Activated naive CD4-positive, alpha-beta T cell treated with anti-CD3 and anti-CD28 coated beads for 36 hours (primary cell): Measurements from ENCODE around the gene CALML3. TPM values are rescaled to one million over a fixed set of nuclear protein-coding genes. Genes with fewer than 3 reads are reported as not detected.

Source experiments
- CTCF ChIA-PET: fragments of 350-600 bp; sonication (Branson Sonifier 250); formaldehyde crosslinking; loops from one replicate; lab custom pipeline; 2021; ENCODE audit warnings: antibody characterized with exemption; lab: Charles Lee
- DNase-seq: peaks from one replicate; pipeline ENCODE4 v3.0.0-alpha.2; 2020
- H3K27ac Mint-ChIP-seq: one replicate; pipeline ENCODE4 v1.8.0; 2021; ENCODE audit warnings: mild to moderate bottlenecking, mixed read lengths
- H3K27me3 Mint-ChIP-seq: one replicate; pipeline ENCODE4 v1.8.0; 2021; ENCODE audit warnings: low read depth, mixed read lengths
- H3K36me3 Mint-ChIP-seq: one replicate; pipeline ENCODE4 v1.8.0; 2021; ENCODE audit warnings: low read depth, mixed read lengths
- H3K4me1 Mint-ChIP-seq: one replicate; pipeline ENCODE4 v1.8.0; 2021; ENCODE audit warnings: low read depth, mixed read lengths
- H3K4me3 Mint-ChIP-seq: one replicate; pipeline ENCODE4 v1.8.0; 2021; ENCODE audit warnings: mild to moderate bottlenecking, moderate library complexity, mixed read lengths
- H3K9me3 Mint-ChIP-seq: one replicate; pipeline ENCODE4 v1.8.0; 2021; ENCODE audit warnings: mixed read lengths
- intact Hi-C: fragments of 100-400 bp; cut with micrococcal nuclease; formaldehyde crosslinking; loops from one replicate; pipeline ENCODE4 v1.15.1; 2023
- total RNA-seq, 2 experiments: library from RNA; stranded (reverse); gene quantifications; one replicate each; pipeline ENCODE4 v1.2.3, GENCODE V29; 2021

The CALML3 gene
- total RNA-seq, 2 experiments from 2014 or later: not detected

DNA sequence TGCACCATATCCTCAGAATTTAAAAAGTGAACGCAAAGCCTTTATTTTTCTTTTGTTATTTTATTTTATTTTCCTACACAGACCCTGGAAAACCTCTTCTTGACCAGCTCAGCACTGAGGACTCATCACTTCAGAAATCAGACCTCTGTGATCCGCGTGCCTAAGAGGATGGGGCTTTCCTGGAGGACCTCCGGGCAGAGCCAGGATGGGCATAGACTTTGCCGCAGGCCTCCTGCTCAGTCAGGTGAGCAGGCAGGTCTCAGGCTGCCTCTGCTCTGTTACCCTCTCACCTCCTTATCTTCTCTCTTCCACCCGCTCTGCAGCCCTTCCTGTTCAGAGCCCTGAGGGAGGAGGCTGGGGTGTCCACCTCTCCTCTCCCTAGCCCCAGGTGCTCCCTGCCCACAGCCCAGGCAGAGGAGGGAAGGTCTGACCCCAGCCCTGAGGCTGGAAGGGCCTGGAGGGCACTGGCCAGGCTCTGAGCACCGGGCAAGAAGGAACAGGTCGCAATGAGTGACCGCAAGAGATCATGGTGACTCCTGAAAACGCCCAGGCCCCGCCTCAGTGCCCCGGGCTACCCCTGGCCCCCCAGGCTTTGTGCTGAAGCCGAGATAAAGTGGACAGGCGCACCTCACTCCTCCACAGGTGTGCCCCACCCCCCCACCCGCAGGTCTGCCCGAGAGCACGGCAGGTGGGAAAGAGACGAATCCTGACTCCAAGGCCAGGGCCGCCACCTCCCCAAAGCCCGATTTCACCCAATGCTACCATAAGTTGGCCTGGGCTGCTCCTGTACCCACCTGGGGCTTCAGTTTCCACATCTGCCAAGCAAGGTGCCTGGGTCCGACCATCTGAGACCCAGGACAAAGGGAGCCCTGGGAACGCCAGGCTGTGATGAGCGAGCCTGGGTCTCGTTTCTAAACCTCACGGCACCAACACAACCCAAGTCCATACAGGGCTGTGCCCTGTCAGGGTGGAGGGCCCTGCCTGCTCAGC is 28.2 kb upstream of the CALML3 start:
- no peak for DNase-seq
- Mint-ChIP-seq H3K36me3 (no peaks in the 10 kb centered on the region), H3K4me3 (no peak overlapping the region), H3K27ac (no peak overlapping the region), H3K27me3 (no peaks in the 10 kb centered on the region), H3K4me1 (no peaks in the 10 kb centered on the region), H3K9me3 (peaks cover 8% of the 10 kb centered on the region)
- intact Hi-C loops: no loop called here
- CTCF ChIA-PET: no interaction called here

DNA sequence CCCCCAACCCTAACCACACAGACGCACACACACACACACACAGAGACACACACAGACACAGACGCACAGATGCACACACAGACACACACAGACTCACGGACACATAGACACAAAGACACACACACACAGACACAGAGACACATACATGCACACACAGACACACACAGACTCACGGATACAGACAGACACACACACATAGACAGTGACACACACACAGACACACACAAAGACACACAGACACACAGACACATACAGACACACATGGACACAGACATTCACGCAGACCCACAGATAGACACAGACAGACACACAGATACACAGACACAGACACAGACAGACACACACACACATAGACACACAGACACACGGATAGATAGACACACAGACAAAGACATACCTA is 27.5 kb upstream of the CALML3 start:
- H3K36me3 Mint-ChIP-seq: no peaks in the 10 kb centered on the region

DNA sequence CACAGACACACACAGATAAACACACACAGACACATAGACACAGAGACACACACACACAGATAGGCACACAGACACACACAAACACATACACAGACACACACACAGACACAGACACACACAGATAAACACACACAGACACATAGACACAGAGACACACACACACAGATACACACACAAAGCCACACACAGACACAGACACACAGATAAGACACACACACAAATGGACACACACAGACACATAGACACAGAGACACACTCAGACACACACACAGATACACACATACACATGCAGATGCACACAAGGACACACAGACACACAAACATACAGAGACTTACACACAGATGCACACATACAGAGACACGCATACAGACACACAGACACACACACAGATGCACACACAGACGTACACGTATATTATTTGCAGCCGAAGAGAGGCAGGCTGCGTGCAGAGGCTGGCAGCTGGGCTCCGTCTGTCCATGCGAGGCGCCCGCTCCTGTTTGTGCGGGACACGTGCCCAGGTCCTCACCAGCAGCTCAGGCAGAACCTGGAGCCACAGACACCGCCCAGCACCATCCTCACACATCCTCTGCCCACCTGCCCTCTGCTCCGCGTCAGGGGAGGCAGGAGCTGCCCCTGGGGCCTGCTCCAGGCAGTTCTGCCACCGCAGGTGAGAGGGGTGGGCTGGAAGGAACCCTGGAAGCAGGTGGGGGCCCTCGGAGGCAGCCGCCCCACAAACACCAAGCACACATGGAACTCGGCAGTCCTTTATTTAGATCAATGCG is 26.6 kb upstream of the CALML3 start:
- Mint-ChIP-seq H3K4me1 (no peaks in the 10 kb centered on the region), H3K36me3 (no peaks in the 10 kb centered on the region), H3K4me3 (no peak overlapping the region), H3K27ac (no peak overlapping the region), H3K27me3 (no peaks in the 10 kb centered on the region), H3K9me3 (no peaks in the 10 kb centered on the region)
- intact Hi-C loops: no loop called here
- CTCF ChIA-PET: no interaction called here
- DNase-seq: no peak

More for the DNA sequence above, 27.5 kb upstream of the CALML3 start:
- intact Hi-C loops: no loop called here
- H3K4me3 Mint-ChIP-seq: no peak overlapping the region
- no peaks in the 10 kb centered on the region for H3K4me1 Mint-ChIP-seq
- H3K27ac Mint-ChIP-seq: no peak overlapping the region
- H3K27me3 Mint-ChIP-seq: no peaks in the 10 kb centered on the region
- H3K9me3 Mint-ChIP-seq: peaks cover 2% of the 10 kb centered on the region
- DNase-seq: no peak
- CTCF ChIA-PET: no interaction called here

DNA sequence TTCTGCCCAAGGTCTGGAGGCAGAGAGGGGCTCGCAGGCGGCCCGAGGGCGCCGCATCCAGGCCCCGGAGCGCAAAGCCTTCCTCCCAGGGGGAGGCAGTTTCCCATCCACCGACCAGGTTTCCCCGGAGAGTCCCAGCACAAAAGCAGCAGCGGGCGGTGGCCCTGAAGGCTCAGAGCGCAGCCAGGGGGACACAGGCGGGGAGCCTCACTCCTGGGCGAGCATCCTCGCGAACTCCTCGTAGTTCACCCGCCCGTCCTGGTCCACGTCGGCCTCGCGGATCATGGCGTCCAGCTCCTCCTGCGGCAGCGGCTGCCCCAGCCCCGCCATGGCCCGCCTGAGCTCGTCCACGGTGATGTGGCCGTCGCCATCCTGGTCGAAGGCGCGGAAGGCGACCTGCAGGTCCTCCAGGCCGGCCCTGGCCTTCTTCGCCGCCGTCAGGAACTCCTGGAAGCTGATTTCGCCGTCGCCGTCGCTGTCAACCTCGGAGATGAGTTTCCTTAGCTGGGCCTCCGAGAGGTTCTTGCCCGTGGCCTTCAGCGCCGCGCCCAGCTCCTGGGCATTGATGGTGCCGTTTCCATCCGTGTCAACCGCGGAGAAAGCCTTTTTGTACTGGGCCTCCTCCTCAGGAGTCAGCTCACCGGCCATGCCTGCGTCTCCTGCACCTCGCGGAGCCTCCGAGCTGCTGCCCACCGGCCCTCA is 25.8 kb upstream of the CALML3 start:
- no peaks in the 10 kb centered on the region for H3K36me3 Mint-ChIP-seq
- no peaks in the 10 kb centered on the region for H3K9me3 Mint-ChIP-seq
- H3K27ac Mint-ChIP-seq: no peak overlapping the region
- no peak overlapping the region for H3K4me3 Mint-ChIP-seq
- H3K27me3 Mint-ChIP-seq: no peaks in the 10 kb centered on the region
- no peaks in the 10 kb centered on the region for H3K4me1 Mint-ChIP-seq
- CTCF ChIA-PET: no interaction called here
- intact Hi-C loops: no loop called here
- DNase-seq: no peak

DNA sequence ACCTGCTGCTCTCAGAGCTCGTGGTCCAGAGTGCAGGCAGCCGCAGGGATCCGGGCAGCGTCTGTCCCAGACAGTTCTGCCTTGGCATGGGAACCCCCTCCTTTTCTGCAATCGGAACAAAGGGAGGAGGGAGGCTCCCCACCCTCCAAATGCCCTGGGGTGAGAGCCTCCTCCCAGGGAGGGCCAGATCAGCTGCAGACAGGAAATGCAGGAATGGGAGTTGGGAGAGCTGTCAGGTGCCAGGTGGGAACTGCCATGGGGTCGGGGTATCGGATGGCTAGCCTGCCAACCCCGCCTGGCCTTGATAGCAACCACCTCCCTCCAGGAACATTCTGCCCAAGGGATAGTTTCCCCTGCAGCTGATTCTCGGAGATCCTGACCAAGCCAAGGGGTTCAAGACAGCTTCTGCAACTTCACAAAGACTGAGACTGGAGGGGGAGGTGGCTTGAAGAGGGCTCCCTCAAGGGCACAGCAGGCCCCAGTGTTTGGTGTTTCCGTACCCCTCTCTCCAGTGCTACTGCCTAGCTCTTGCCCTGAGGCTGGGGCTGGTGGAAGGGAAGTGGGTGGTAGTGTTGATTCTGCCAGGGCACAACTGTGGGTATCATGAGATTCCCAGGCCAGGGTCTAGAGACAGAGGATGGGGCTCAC is 25.1 kb upstream of the CALML3 start, which contains the start of gene CALML5:
Gene CALML5 (minus strand): TSS at position 78 of the 648 bp plus-strand sequence. CDS start 132 bp downstream, outside the sequence.
- CTCF ChIA-PET: no interaction called here
- no peaks in the 10 kb centered on the region for H3K9me3 Mint-ChIP-seq
- intact Hi-C loops: no loop called here
- no peaks in the 10 kb centered on the region for H3K27me3 Mint-ChIP-seq
- H3K27ac Mint-ChIP-seq: no peak within 1 kb of the TSS
- no peak within 1 kb of the TSS for H3K4me3 Mint-ChIP-seq
- H3K4me1 Mint-ChIP-seq: no peaks in the 10 kb centered on the region
- no peaks in the 10 kb centered on the region for H3K36me3 Mint-ChIP-seq
- DNase-seq: no peak

DNA sequence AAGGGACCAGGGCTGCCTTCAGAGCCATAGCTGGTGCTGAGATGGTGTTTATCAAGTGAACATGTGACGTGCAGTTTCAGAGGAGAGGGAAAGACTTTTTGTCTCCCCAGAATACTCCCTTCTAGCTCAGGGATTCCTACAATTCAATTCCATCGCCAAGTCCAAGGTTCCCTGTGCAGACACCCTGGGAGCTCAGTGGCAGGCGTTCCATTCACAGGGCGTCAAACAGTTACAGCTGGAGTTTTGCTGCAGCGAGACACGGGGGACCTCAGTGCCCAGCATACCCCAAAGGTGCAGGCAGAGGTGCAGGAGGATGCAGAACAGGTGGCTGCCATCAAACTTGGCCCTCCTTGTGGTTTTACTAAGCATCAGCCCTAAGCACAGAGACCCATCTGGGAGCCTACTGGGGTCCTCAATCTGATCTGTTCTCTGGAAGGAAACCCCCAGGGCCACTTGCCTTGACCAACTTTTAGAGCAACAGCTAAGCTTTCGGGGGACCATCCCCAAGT is 24.5 kb upstream of the CALML3 start:
- Mint-ChIP-seq H3K27ac (no peak overlapping the region), H3K4me1 (no peaks in the 10 kb centered on the region), H3K4me3 (no peak overlapping the region), H3K27me3 (no peaks in the 10 kb centered on the region), H3K9me3 (no peaks in the 10 kb centered on the region), H3K36me3 (no peaks in the 10 kb centered on the region)
- CTCF ChIA-PET: no interaction called here
- intact Hi-C loops: no loop called here
- no peak for DNase-seq

DNA sequence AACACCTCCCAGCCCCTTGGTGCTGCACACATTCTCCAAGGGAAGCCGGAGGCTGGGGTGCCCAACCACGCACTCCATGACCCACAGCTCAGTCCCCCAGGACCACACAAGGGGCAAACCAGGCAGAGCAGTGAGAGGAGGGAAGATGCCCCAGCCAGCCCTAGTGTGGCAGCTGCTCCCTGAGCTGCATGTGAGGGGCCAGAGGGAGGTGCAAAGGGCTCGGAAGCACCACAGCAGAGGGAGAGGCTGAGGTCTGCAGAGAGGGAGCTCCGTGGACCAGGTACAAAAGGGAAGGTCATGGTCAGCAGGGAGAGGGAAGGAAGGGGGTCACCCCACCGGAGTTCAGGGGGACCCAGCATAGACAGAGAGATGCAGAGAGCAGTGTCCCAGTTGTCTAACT is 23.9 kb upstream of the CALML3 start:
- intact Hi-C loops: no loop called here

DNA sequence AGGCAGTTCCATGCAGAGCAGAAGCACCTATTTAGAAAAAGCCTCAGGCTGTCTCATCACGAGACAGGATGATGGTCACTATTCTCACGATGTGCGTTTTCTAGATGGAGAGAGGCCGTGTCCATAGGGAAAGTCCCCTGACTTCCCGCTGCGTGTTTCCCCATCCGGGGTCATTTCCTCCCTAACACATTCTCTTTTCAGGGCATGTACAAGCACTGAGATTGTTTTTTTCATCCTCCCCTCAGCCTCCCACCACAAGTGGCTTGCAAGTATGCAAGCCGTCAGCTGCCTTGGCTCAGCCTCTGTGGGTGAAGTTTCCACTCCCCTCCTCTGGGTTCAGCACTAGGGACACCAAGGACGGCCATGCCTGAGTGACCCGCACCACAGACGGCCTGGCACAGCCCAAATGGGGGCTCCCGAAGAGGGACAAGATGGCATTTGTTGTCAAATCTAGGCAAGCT is 22.7 kb upstream of the CALML3 start:
- no peaks in the 10 kb centered on the region for H3K36me3 Mint-ChIP-seq
- no peaks in the 10 kb centered on the region for H3K4me1 Mint-ChIP-seq
- no peak overlapping the region for H3K27ac Mint-ChIP-seq
- H3K9me3 Mint-ChIP-seq: no peaks in the 10 kb centered on the region
- no peaks in the 10 kb centered on the region for H3K27me3 Mint-ChIP-seq
- DNase-seq: no peak
- no peak overlapping the region for H3K4me3 Mint-ChIP-seq
- CTCF ChIA-PET: interaction anchor here (0.9 kb wide), 1 partner anchor 122 kb away, joined by 3 read pairs; no protein-coding TSS in a partner anchor
- intact Hi-C loops: no loop called here

More for the DNA sequence above, 23.9 kb upstream of the CALML3 start:
- Mint-ChIP-seq H3K9me3 (no peaks in the 10 kb centered on the region), H3K27me3 (no peaks in the 10 kb centered on the region), H3K4me3 (no peak overlapping the region), H3K36me3 (no peaks in the 10 kb centered on the region), H3K4me1 (no peaks in the 10 kb centered on the region), H3K27ac (no peak overlapping the region)
- no peak for DNase-seq
- CTCF ChIA-PET: no interaction called here

DNA sequence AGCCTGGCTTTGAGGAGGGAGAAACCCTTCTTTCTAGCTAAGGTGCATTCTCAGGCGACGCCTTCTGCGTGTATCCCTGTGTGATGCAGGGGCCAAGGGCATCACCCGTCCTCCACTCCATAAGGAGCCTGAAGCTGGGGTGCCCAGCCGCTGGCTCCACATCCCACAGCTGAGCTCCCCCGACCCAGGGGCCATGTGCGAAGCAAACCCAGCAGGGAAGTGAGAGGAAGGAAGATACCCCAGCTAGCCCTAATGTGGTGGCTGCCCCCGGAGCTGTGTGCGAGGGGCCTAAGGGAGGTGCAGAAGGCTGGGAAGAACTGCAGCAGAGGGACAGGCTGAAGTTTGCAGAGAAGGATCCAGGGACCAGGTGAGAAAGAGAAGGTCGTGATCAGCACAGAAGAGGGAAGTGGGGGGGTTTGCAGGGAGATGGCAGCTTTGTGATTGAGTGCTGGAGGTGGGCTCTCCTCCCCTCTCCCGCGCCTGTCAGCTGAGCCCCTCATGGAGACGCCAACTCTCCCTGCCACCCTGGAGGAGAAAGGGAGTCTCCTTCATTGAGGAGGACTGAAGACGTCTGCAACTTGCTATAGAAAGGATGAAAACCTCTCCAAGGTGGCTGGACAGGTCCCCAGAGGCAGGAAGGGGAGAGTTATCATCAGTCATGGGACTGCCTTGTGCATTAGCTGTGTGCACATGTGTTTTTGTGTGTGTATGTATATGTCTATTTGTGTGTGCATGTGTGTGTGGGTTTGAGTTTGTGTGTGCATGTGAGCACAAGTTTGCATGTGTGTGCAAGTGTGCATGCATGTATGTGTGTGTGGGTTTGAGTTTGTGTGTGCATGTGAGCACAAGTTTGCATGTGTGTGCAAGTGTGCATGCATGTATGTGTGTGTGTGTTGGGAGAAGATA is 21.9 kb upstream of the CALML3 start:
- H3K9me3 Mint-ChIP-seq: no peaks in the 10 kb centered on the region
- H3K4me1 Mint-ChIP-seq: no peaks in the 10 kb centered on the region
- H3K36me3 Mint-ChIP-seq: no peaks in the 10 kb centered on the region
- CTCF ChIA-PET: interaction anchor here (0.9 kb wide), 1 partner anchor 121 kb away, joined by 3 read pairs; no protein-coding TSS in a partner anchor
- H3K4me3 Mint-ChIP-seq: no peak overlapping the region
- DNase-seq: no peak
- no peak overlapping the region for H3K27ac Mint-ChIP-seq
- H3K27me3 Mint-ChIP-seq: no peaks in the 10 kb centered on the region
- intact Hi-C loops: no loop called here

DNA sequence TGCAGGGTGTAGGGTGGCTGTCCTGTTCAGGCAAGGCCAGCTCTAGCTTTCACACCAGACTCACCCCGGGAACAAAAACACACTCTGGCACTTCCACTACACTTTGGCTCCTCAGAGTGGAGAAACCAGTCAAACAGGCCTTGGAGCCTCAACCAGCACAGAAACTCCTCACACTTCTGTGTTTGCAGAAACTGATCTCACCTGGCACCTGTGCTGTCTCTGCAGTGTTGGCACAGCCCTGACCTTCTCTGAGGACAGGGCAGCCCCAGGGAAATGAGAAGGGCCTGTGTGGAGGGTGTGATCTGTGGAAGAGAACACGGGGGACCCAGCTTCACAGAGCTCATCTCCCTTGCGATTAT is 21.3 kb upstream of the CALML3 start:
- no peaks in the 10 kb centered on the region for H3K36me3 Mint-ChIP-seq
- no peak for DNase-seq
- no peaks in the 10 kb centered on the region for H3K4me1 Mint-ChIP-seq
- CTCF ChIA-PET: no interaction called here
- intact Hi-C loops: no loop called here
- no peaks in the 10 kb centered on the region for H3K27me3 Mint-ChIP-seq
- H3K27ac Mint-ChIP-seq: no peak overlapping the region
- H3K4me3 Mint-ChIP-seq: no peak overlapping the region
- no peaks in the 10 kb centered on the region for H3K9me3 Mint-ChIP-seq
